Measurements from ENCODE around the gene ATG7.
"Not testable (repeated sequence)": the region's sequence is repeated elsewhere in the genome, so short reads cannot be mapped to it uniquely, and the experiment has no call there.

Gene ATG7

DNA sequence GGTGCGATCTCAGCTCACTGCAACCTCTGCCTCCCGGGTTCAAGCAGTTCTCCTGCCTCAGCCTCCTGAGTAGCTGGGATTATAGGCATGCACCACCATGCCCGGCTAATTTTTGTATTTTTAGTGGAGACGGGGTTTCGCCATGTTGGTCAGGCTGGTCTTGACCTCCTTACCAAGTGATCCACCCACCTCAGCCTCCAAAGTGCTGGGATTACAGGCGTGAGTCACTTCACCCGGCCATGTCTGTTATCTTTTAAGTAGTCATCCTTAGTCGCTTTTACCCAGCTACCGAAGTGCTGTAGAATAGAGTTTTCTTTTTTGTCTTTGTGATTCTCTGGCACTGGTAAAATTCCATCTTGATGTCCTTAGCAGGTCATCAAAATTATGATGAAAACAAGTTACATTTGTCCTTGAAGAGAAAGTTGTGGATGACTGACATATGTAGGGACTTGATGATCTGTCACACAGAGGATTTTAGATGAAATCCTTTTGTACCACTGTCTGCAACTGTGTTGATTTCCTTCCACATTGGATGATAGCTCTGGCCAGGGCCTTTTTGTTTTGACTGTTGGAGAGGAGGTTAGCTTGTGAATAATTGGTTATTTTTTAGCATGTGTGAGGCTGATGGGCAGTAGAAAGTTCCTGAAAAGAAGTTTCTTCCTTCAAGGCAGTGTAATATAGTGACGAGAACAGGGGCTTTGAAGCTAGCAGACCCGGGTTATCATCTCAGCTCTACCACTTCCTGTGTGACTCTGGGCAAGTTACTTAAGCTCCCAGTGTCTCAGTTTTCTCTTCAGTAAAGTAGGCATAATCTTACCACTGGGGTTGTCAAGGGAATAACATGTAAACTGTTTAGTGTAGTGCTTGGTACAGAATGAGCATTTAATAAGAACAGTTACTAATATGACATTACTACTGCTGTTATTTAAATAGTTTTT lies 18.8 kb downstream of the ATG7 start:
- DNase-seq (ENCODE audit: low read depth in 3 of 3): no peak

DNA sequence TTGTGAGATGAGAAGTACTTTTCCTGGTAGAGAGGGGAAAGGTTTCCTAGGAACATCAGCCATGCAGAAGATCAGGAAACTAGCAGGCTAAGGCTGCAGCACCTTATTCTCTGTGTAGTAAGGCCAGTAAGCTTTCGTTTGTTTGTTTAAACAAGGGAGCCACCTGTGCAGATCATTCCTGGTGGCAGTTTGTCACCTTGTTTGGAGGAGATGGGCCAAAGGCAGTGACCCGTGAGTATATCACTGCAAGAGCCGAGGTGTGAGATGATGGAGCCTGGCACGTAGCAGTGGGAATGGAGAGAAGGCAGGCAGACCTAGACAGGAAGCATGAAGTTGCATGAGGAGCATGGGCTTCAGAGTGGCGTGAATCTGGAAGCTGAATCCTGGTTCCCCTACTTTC lies 19.6 kb downstream of the ATG7 start:
- no peak for DNase-seq (ENCODE audit: low read depth in 3 of 3)

DNA sequence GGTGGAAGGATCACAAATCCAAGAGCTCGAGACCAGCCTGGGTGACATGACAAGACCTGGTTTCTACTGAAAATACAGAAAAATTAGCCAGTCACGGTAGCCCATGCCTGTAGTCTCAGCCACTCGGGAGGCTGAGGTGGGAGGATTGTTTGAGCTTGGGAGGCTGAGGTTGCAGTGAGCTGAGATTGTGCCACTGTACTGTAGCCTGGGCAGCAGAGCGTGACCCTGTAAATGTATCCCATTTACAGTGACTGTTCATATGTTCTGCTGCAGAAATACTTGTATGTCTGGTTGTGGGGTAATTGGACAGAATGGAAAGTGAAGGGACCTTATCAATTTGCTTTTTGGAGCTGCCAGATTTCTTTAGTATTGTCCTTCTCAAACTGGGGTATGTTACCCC lies 24.9 kb downstream of the ATG7 start:
- DNase-seq (ENCODE audit: low read depth in 3 of 3): no peak

DNA sequence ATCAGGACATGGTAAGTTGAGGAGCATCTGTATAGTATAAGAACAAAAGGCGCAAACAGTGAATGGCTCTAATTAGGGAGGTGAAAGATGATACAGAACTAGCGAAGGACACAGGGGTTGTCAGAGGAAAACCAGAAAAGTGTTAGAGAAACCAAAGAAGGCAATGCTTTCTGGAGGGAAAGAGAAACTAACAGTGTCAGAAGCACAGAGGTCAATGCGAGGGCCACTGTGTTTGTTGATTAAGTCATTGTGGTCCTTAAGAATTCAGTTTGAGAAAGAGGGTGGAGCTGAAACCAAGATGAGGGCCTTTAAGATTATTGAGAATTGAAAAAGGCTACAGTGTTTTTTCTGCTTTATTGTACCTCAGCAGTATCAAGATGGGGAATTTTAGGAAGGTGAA lies 28.8 kb downstream of the ATG7 start:
- no peak for DNase-seq (ENCODE audit: low read depth in 3 of 3)

DNA sequence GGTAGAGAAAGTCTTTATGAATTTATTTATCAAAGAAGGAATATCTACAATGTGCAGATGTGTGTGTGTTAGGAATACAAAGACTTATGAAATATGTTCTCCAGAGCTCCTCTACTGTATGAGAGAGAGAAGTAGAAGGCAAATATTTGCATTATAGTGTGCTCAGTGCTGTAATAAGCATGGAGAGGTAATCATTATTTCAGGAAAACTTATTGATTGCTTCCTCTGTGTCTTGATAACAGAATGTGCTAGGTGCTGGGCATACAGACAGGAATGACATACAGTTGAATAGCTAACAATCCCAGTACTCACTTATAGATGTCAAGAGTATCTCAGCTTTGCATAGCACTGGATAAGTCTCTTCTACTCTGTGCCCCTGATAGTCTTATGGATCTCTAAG lies 30.2 kb downstream of the ATG7 start:
- DNase-seq (ENCODE audit: low read depth in 3 of 3): no peak

DNA sequence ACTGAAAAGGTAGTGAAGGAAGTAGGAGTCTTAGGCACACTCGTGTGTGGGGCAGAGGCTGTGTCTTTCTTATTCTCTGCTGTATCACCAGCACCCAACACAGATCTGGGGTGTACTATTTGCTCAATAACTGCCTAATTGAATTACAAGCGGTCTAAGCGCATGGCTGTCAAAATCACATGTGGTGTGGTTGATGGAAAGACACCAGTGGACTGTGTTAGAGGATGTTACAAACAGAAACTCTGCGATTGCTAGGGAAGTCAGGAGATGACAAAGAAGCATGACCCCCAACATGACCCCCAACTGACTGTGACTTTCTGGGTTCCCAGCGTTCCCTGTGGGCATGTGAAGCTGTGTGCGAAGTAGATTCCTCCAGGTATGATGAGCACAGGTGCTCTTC lies 32.0 kb downstream of the ATG7 start:
- DNase-seq (ENCODE audit: low read depth in 3 of 3): no peak

DNA sequence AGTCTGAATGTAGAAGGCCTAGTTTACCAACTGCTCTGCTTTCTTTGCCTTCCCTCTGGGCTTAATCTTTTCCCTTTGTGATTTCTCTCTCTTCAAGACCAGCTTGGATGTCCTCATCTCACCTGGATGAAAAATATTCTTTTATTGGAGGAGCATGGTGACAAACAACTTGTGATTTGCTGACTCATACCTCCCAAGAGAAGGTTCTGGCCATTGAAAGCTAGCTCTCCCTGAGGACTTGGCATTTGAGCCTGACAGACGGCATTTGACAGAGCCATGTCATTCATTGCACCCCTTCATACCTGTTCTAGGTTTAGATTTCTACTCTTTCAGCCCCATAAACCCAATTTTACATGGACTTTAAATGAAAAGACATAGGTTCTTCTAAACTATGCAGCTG lies 33.3 kb downstream of the ATG7 start:
- DNase-seq (ENCODE audit: low read depth in 3 of 3): no peak

DNA sequence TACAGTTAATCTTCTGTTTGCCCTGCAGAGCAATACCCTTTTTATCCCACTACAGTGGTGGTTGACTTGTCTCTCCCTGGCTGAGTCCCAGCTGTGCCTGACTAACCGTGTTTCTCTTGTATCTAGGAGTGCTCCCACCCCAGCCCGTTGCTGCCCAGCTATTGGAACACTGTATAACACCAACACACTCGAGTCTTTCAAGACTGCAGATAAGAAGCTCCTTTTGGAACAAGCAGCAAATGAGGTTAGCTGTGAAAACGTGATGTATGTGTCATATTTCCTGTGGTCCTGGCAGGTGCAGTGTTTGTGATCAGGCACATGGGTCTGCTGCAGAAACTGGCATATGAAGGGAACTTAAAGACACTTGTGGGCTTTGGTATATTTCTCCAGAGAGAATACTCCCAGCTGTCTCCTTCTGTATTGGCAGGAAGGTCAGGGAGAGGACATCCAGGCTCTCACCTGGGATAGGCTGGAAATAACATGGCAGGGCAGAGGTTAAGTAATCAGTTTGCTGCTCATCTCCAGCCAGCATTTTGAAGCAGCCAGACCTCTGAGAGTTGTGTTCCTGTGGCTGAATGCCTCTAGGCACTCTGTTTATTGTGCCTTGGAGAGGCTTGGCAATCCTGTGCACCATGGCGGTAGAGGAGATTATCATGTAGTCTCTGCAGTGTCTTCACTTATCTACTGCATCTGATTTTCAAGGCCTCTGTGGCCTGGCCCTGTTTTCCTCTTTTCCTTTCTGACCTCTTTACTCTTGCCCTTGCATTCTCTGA lies 34.8 kb downstream of the ATG7 start:
- no peak for DNase-seq (ENCODE audit: low read depth in 3 of 3)

DNA sequence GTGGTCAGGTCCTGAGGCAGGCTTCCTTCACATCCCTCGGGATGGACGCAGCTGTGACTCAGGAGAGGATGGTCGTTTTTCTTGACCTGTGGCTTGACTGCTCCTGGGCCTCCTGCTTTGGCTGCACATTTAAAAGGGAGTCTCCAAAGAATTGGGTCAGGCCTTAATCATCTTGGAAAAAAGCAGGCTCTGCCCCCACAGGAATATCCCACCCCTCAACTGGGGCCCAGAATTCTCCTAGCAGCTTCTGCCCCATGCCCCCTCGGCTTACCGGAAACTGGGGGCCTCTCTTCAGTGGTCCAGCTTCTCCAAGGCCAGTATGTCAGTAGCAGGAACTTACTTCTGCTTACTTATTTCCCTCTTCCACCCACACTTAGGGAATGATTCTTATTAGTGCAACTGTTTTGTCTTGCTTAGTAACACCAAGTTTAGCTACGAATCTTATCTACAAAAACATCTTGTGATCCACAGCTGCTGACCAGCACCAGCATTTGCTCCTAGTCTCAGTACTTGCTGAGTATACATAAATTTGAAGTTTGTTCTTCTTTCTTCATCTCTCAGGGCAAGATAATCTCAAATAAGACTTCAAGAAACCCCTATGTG lies 35.7 kb downstream of the ATG7 start:
- no peak for DNase-seq (ENCODE audit: low read depth in 3 of 3)

DNA sequence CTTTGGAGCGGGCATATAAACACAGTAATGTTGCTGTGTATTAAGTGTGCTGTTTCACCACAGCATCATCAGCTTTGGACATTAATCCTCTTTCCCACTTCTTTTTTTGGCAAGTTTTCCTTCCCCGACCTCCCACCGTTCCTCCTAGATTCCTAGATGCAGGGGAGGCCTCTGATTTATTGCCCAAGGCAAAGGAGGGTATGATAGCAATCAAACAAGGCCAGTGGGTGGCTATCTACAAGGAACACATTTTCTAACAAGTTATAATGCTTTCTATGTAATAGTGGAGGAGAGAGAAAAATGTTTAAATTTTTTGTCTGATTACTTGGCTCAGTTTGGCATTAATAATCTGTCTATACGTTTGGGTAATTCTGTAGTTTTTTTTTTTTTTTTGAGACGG lies 38.1 kb downstream of the ATG7 start:
- DNase-seq (ENCODE audit: low read depth in 3 of 3): no peak

DNA sequence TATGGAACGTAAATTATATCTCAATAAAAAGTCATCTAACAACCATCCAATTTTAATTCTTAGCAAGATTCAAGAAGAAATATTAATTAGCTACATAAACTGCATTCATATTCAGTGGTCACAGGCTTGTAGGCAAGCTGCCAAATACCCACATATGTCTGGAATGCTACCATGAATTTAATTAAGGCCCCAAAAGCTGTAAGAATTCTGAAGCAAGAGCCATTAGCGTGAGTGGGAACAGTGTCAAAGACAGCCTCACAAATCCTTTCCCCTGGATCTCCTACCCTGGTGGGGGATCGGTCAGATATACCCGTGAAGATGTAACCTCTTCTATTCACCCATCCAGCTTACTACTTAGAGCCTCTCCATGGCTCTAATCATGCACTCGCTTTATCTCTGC lies 40.0 kb downstream of the ATG7 start:
- no peak for DNase-seq (ENCODE audit: low read depth in 3 of 3)

DNA sequence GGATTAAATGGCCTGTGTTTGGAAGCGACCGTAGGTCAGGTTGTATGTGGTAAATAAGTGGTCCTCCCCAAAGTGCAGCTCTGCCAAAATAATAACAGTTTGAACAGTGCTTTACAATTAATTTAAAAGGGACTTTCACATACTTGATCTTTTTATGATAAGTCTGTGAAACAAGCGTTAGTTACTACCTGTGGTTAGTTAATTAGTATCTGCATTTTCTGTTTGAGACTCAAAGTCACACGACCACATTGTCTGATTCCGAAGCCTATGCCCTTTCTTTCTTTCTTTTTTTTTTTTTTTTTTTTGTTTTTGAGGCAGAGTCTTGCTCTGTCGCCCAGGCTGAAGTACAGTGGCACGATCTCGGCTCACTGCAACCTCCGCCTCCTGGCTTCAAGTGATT lies 45.1 kb downstream of the ATG7 start:
- DNase-seq (ENCODE audit: low read depth in 3 of 3): no peak

DNA sequence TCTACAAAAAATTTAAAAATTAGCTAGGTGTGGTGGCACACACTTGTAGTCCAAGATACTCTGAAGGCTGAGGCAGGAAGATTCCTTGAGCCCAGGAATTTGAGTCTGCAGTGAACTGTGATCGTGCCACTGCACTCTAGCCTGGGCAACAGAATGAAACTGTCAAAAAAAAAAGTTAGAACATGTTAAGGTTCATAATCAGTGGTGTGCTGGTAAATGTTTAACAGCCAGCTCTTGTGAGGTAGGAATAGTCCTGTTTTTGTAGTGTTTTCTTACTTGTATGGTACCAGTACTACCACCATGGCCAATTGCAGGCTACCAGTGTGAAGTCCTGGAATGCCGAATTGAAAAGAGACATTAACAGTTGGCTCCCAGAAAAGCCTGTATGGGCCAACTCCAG lies 50.7 kb downstream of the ATG7 start:
- no peak for DNase-seq (ENCODE audit: low read depth in 3 of 3)

DNA sequence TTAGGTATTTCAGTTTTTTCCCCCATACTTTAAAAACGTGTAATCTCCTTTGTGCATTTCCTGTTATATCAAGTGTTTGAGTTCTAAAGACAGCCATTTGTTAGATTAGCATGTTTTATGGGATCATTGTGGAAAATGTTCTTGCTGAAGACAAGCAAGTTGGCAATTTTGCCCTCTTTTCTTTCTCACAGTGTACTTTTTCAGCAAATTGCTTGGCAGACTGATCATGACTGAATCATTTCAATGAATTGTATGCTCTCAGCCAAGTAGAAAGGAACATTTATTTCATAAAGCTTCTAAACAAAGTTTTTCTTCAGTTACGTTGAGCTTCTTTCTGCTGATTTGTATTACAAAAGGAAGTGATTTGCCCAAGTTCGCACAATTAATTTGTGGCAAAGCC lies 51.6 kb downstream of the ATG7 start:
- no peak for DNase-seq (ENCODE audit: low read depth in 3 of 3)

DNA sequence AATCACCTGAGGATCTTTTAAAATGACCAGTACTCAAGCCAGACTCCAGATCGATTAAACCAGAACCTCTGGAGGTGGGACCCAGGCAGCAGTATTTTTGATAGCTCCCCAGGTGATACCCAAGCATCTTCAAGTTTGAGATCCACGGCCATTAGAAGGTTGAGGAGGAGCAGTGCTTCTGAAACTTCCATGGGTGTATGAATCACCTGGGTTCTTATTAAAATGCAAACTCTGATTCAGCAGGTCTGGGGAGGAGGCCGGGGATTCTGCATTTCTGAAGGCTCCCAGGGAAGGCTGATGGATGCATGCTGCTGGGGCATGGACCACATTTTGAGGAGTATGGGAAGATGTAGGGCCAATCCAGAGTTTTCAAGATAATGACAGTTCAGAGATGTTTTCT lies 55.4 kb downstream of the ATG7 start:
- no peak for DNase-seq (ENCODE audit: low read depth in 3 of 3)

DNA sequence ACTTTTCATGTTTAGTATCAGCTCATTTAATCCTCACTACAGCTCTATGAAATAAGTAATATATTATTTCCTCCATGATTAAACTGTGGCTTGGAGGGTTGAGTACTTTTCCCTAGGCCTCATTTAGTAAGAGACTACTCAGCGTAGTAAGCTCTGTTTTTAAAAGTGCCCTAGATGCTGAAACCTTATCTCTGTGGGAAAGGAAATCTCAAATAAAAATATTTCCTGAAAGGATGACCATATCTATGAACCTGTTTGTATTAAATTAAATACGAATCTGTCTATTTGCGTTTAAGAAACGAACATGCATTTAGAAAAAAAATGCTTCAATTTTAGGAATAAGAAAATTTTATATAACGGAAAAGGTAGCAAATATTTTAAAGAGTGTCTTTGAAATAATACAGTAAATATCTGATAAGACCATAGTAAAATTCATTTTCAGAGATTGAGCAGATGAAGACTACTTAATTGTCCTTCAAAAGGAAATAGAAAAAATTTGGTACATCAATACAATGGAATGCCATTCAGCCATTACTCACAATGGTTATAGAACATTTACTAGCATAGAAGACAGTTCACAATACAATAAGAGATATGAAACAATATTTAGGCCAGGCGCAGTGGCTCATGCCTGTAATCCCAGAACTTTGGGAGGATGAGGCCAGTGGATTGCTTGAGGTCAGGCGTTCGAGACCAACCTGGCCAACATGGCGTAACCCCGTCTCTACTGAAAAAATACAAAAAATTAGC lies 56.2 kb downstream of the ATG7 start:
- DNase-seq (ENCODE audit: low read depth in 3 of 3): no peak

DNA sequence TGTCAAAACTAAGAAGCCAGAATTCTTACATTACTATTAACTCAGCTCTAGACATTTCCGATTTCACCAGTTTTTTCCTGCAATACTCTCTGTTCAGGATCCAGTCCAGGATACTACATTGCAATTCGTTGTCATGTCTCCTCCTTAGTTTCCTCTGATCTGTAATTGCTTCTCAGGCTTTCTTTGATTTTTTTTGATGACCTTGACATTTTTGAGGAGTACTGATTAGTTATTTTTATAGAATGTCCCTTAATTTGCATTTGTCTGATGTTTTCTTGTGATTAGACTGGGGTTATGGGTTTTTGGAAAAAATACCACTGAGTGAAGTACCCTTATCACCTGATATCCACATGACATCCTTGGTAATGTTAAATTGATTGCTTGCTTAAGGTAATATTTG lies 57.6 kb downstream of the ATG7 start:
- DNase-seq (ENCODE audit: low read depth in 3 of 3): no peak

DNA sequence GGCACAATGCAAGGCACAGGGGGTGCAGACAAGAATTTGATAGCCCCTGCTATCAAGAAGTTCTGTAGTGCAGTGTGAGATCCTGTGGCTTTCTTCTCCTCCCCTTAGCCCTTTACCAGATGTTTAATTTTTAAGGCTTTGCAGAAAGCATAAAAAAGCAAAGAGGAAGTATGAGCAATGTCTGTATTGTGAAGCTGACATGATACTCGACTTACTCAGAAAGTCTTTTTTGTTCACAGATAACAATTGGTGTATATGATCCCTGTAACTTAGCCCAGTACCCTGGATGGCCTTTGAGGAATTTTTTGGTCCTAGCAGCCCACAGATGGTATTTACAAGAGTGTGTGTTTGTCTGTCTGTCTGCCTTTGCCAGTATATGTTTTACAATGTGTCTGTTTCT lies 58.9 kb downstream of the ATG7 start:
- DNase-seq (ENCODE audit: low read depth in 3 of 3): no peak

DNA sequence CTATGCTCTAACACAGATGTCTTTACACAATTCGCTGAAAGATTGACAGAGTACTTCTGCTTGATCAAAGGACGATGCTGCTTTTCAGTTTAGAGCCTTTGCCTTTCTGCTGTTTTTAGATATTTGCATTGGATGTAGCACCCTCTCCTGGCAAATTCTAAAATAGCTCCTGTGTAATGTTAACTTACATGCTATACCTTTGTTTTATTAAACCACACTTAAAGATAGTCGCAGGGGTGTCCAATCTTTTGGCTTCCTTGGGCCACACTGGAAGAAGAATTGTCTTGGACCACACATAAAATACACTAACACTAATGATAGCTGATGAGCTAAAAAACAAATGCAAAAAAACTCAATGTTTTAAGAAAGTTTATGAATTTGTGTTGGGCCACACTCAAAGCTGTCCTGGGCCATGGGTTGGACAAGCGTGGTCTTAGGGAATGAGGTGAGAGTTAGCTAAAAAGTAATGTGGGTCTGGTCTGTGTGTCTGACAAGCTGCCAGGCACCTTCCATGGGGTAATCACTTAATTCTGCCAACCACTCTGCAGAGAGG lies 62.9 kb downstream of the ATG7 start:
- no peak for DNase-seq (ENCODE audit: low read depth in 3 of 3)

DNA sequence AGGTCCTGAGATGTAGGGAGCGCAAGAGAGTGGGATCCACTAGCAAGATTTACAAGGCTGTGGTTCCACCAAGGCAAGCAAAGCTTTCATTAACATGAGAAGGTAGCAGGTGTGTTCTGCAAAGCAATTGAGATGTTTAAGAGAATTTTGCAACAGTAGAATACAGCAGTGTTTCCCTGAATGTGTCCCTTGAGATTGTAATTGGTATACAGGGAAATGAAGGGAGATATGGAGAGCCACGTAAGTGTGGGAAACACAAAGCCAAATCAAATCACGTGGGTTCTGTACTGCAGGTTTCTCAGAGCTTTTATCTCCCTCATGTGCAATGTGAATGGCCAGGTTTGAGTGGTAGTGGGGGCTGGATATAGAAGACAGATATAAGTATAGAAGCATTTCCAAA lies 67.3 kb downstream of the ATG7 start:
- no peak for DNase-seq (ENCODE audit: low read depth in 3 of 3)

DNA sequence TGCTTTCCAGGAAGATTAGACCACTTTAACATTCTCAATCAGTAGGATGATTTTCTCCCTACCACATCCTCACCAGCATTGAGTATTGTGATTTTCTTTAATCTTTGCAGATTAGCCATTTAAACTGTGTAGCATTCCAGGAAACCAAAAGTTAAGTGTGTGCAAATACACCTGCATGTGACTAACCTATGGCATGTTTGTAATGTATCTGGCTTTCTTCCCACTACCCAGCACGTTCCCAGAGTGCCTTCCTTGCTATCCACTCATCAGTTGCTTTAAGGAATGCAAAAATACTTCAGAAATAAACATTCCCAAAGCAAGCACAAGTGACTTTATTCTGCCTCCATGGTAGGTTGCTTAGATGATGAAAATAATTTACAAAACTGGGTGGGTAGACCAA lies 74.2 kb downstream of the ATG7 start:
- no peak for DNase-seq (ENCODE audit: low read depth in 3 of 3)

DNA sequence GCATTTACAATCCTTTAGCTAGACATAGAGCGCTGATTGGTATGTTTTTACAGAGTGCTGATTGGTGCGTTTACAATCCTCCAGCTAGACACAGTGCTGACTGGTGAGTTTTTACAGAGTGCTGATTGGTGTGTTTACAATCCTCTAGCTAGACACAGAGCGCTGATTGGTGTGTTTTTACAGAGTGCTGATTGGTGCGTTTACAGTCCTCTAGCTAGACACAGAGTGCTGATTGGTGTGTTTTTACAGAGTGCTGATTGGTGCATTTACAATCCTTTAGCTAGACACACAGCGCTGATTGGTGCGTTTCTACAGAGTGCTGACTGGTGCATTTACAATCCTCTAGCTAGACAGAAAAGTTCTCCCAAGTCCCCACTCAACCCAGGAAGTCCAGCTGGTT lies 76.7 kb downstream of the ATG7 start:
- DNase-seq (ENCODE audit: low read depth in 3 of 3): not testable (repeated sequence)
